ENCODE measurements around the gene KIF5C.

- TF ChIP-seq EZH2phosphoT487 (IDR thresholded peaks at IDR 0.05; ENCODE audit: insufficient read depth, low read depth) (no peak), EZH2 (IDR thresholded peaks at IDR 0.05; ENCODE audit: insufficient read depth, poor library complexity, severe bottlenecking) (no peak)
Measured at GRCh38 chr2:149036507-149037293, 161.7 kb downstream of the KIF5C start.

All from GM23248 (cell line).